HEK293 (cell line): ENCODE data around the gene RNASEH2A.

Experiments used
- AEBP2 ChIP-seq: fragments of 450-650 bp; formaldehyde crosslinking; IDR thresholded peaks from 2 replicates; pipeline ENCODE4 v1.5.1; 2016; ENCODE audit warnings: missing biosample characterization, missing genetic modification characterization, borderline replicate concordance
- ELK4 ChIP-seq: IDR thresholded peaks from 2 replicates; pipeline ENCODE4 v1.6.1; 2011; ENCODE audit warnings: mild to moderate bottlenecking, low read depth, low read length, borderline replicate concordance
- MEIS1 ChIP-seq: sonication (generic); formaldehyde crosslinking; IDR thresholded peaks from 2 replicates; pipeline ENCODE4 v1.8.1; 2022; ENCODE audit warnings: missing genetic modification reagents, mild to moderate bottlenecking, borderline replicate concordance
- PRDM2 ChIP-seq: fragments of 450-650 bp; formaldehyde crosslinking; IDR thresholded peaks from 2 replicates; pipeline ENCODE4 v1.5.1; 2016; ENCODE audit warnings: missing biosample characterization, missing genetic modification characterization, borderline replicate concordance
- SP3 ChIP-seq: fragments of 450-650 bp; formaldehyde crosslinking; IDR thresholded peaks from 2 replicates; pipeline ENCODE4 v1.5.1; 2016; ENCODE audit warnings: missing biosample characterization, missing genetic modification characterization
- SP7 ChIP-seq: fragments of 450-650 bp; formaldehyde crosslinking; IDR thresholded peaks from 2 replicates; pipeline ENCODE4 v1.5.1; 2016; ENCODE audit warnings: missing biosample characterization, missing genetic modification characterization
- ZEB2 ChIP-seq: fragments of 450-650 bp; formaldehyde crosslinking; IDR thresholded peaks from 2 replicates; pipeline ENCODE4 v1.5.1; 2016; ENCODE audit warnings: missing biosample characterization, missing genetic modification characterization
- ZNF16 ChIP-seq: fragments of 450-650 bp; formaldehyde crosslinking; IDR thresholded peaks from 2 replicates; pipeline ENCODE4 v1.5.1; 2016; ENCODE audit warnings: low read depth, missing biosample characterization, missing genetic modification characterization
- ZNF174 ChIP-seq: fragments of 450-650 bp; formaldehyde crosslinking; IDR thresholded peaks from 2 replicates; pipeline ENCODE4 v1.5.0; 2017; ENCODE audit warnings: missing biosample characterization, mild to moderate bottlenecking, missing genetic modification characterization
- ZNF24 ChIP-seq: fragments of 450-650 bp; formaldehyde crosslinking; IDR thresholded peaks from 2 replicates; pipeline ENCODE4 v1.5.1; 2016; ENCODE audit warnings: missing biosample characterization, missing genetic modification characterization
- ZNF302 ChIP-seq: fragments of 450-650 bp; formaldehyde crosslinking; IDR thresholded peaks from 2 replicates; pipeline ENCODE4 v1.5.1; 2016; ENCODE audit warnings: missing biosample characterization, missing genetic modification characterization, low read depth
- ZNF335 ChIP-seq: fragments of 450-650 bp; formaldehyde crosslinking; conservative IDR thresholded peaks from 2 replicates; pipeline ENCODE4 v1.5.1; 2016; ENCODE audit warnings: missing biosample characterization, missing genetic modification characterization
- ZNF398 ChIP-seq: fragments of 450-650 bp; formaldehyde crosslinking; IDR thresholded peaks from 2 replicates; pipeline ENCODE4 v1.5.1; 2017; ENCODE audit warnings: missing biosample characterization, missing genetic modification characterization
- ZNF561 ChIP-seq: fragments of 450-650 bp; IDR thresholded peaks from 2 replicates; pipeline ENCODE4 v1.5.1; 2018; ENCODE audit warnings: missing biosample characterization, missing genetic modification characterization, borderline replicate concordance
- ZNF600 ChIP-seq: fragments of 450-650 bp; formaldehyde crosslinking; IDR thresholded peaks from 2 replicates; pipeline ENCODE4 v1.5.1; 2016; ENCODE audit warnings: missing biosample characterization, missing genetic modification characterization
- ZNF621 ChIP-seq: fragments of 450-650 bp; formaldehyde crosslinking; IDR thresholded peaks from 2 replicates; pipeline ENCODE4 v1.5.1; 2017; ENCODE audit warnings: missing biosample characterization, missing genetic modification characterization
- ZNF629 ChIP-seq: fragments of 450-650 bp; formaldehyde crosslinking; IDR thresholded peaks from 2 replicates; pipeline ENCODE4 v1.5.1; 2017; ENCODE audit warnings: missing biosample characterization, missing genetic modification characterization
- ZNF639 ChIP-seq: fragments of 450-650 bp; formaldehyde crosslinking; IDR thresholded peaks from 2 replicates; pipeline ENCODE4 v1.5.1; 2016; ENCODE audit warnings: missing biosample characterization, missing genetic modification characterization
- ZNF645 ChIP-seq: fragments of 450-650 bp; formaldehyde crosslinking; IDR thresholded peaks from 2 replicates; pipeline ENCODE4; 2016; ENCODE audit warnings: missing biosample characterization, missing genetic modification characterization
- ZNF654 ChIP-seq: fragments of 450-650 bp; formaldehyde crosslinking; IDR thresholded peaks from 2 replicates; pipeline ENCODE4 v1.5.1; 2016; ENCODE audit warnings: low read depth, missing biosample characterization, missing genetic modification characterization
- ZNF658 ChIP-seq: fragments of 450-650 bp; formaldehyde crosslinking; IDR thresholded peaks from 2 replicates; pipeline ENCODE4; 2016; ENCODE audit warnings: missing biosample characterization, missing genetic modification characterization
- ZNF777 ChIP-seq: fragments of 450-650 bp; formaldehyde crosslinking; IDR thresholded peaks from 2 replicates; pipeline ENCODE4 v1.5.1; 2017; ENCODE audit warnings: missing biosample characterization, missing genetic modification characterization, borderline replicate concordance
- ZSCAN30 ChIP-seq: fragments of 450-650 bp; IDR thresholded peaks from 2 replicates; pipeline ENCODE4 v1.5.1; 2018; ENCODE audit warnings: missing biosample characterization, mild to moderate bottlenecking, missing genetic modification characterization, moderate library complexity
- ZSCAN5A ChIP-seq: fragments of 450-650 bp; formaldehyde crosslinking; IDR thresholded peaks from 2 replicates; pipeline ENCODE4 v1.5.1; 2016; ENCODE audit warnings: missing biosample characterization, missing genetic modification characterization

RNASEH2A gene

GRCh38 chr19:12838886-12839756 is 32.7 kb downstream of the RNASEH2A start (continued):
- no peak for TF ChIP-seq ZNF639
- 0 out of 2 replicates have a peak, but pooled peaks have one; percentile 32 for TF ChIP-seq ZNF600 (tag by site-specific recombination)
- no peak for TF ChIP-seq ZNF16 (tag by site-specific recombination)
- TF ChIP-seq PRDM2 (tag by site-specific recombination): no peak
- no peak for TF ChIP-seq MEIS1 (CRISPR knock-in tag)
- no peak for TF ChIP-seq ZNF561
- TF ChIP-seq ZNF645 (tag by site-specific recombination): no peak
- TF ChIP-seq AEBP2 (tag by site-specific recombination): no peak
- no peak for TF ChIP-seq ELK4
- TF ChIP-seq ZSCAN30 (tag by site-specific recombination): no peak
- TF ChIP-seq ZNF654: no peak
- no peak for TF ChIP-seq ZNF302 (tag by site-specific recombination)
- TF ChIP-seq ZNF658 (tag by site-specific recombination): no peak
- no peak for TF ChIP-seq ZNF621 (tag by site-specific recombination)
- TF ChIP-seq ZNF174 (tag by site-specific recombination): no peak
- TF ChIP-seq ZNF24: no peak
- TF ChIP-seq ZEB2: 0 out of 2 replicates have a peak, but pooled peaks have one; percentile 13
- no peak for TF ChIP-seq ZNF777 (tag by site-specific recombination)
- no peak for TF ChIP-seq SP3
- TF ChIP-seq ZNF629 (tag by site-specific recombination): peak; percentile 82
- TF ChIP-seq SP7 (tag by site-specific recombination): 0 out of 2 replicates have a peak, but pooled peaks have one; percentile 4
- peak; percentile 94 for TF ChIP-seq ZNF398
- no peak for TF ChIP-seq ZSCAN5A (tag by site-specific recombination)
- peak; percentile 61 for TF ChIP-seq ZNF335 (tag by site-specific recombination)
